ENCODE measurements around the gene AHRR. TPM values are rescaled to one million over a fixed set of nuclear protein-coding genes. Genes with fewer than 3 reads are reported as not detected.
"Not testable (repeated sequence)": the region's sequence is repeated elsewhere in the genome, so short reads cannot be mapped to it uniquely, and the experiment has no call there.

The AHRR gene
- total RNA-seq, 1 donor from 2014 or later: 11.3 TPM

DNA sequence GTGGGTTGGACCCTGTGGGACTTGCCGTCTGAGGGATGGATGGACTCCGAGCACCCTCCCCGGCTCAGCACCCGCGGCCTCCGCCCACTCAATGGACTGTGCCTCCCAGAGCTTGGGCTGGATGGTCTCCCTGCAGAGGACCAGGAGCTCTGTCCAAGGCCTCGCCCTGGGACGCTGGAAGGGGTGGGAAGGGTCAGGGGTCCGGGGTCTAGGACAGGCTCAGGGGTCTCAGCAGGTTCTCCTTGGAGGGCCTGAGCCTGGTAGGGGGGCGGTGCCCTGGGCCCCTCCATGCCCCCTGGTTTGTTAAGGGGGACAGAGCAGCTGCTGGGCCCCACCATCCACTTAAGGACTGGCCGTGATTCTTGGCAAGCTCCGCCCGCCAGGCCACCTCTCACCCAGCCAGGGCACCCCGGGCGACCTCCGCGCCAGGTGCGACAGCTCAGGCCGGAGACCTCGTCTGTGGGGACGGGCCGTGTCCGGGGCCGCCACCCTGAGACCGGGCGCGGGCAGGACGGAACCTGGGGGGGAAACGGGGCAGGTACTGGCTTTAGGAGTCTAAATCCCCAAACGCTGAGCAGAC, 150.7 kb downstream of the AHRR start:
- Histone ChIP-seq H3K27me3 (peaks cover 15% of the 10 kb centered on the region), H3K4me3 (peak overlapping the region; percentile 85), H3K4me1 (peaks cover 18% of the 10 kb centered on the region), H3K36me3 (no peaks in the 10 kb centered on the region), H3K9me3 (no peaks in the 10 kb centered on the region), H3K27ac (peak overlapping the region; percentile 80)
- intact Hi-C loops (cut with DNase I): no loop called here
- peak; percentile 3 for ATAC-seq
- DNase-seq: peak; percentile 72
- TF ChIP-seq, protein P1, sequence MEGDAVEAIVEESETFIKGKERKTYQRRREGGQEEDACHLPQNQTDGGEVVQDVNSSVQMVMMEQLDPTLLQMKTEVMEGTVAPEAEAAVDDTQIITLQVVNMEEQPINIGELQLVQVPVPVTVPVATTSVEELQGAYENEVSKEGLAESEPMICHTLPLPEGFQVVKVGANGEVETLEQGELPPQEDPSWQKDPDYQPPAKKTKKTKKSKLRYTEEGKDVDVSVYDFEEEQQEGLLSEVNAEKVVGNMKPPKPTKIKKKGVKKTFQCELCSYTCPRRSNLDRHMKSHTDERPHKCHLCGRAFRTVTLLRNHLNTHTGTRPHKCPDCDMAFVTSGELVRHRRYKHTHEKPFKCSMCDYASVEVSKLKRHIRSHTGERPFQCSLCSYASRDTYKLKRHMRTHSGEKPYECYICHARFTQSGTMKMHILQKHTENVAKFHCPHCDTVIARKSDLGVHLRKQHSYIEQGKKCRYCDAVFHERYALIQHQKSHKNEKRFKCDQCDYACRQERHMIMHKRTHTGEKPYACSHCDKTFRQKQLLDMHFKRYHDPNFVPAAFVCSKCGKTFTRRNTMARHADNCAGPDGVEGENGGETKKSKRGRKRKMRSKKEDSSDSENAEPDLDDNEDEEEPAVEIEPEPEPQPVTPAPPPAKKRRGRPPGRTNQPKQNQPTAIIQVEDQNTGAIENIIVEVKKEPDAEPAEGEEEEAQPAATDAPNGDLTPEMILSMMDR (IDR thresholded peaks at IDR 0.05): no peak

DNA sequence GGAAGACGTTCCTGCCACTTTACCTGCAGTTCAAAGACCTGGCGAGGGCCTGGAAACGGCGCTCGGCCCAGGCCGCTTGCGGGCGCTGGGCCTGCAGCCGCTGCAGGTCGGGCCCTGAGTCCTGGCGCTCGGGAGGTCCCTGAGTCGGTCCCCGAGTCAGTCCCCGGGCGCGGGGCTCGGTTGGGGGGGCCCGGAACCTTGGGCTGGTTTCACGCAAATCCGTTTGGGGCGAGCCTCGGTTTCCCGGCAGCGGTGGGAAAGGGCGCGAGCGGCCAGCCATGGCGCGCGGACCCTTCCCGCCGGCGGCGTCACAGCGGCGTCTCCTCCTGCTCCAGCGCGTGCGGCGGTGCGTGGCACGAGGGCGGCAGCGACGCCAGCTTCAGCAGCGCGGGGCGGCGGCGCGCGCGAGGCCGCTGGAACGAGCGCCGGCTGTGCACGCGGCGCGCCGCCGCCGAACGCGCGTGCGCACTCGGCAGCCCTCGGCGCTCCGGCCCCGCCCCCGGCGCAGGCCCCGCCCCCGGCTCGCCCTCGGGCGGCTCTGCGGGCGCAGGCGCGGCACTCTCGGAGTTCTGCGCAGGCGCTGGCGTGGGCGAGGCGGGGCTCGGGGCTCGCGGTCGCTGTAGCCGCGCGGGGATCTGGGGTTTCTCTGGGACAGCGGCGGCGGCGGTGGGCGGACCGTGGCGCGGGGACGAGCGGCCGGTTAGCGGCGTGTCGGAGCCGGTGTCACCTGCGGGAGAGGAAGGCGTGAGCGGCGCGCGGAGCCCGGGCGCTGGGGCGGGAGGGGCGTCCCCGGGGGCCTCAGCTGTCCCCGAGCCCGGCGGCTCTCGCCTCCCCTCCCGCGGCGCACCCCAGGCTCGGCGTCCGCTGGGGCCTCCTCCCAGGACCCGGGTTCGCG, 151.4 kb downstream of the AHRR start:
- DNase-seq: peak; percentile 96
- H3K36me3 ChIP-seq: no peaks in the 10 kb centered on the region
- H3K4me1 ChIP-seq: peaks cover 18% of the 10 kb centered on the region
- TF ChIP-seq, protein P1 (IDR thresholded peaks at IDR 0.05): no peak
- H3K9me3 ChIP-seq: no peaks in the 10 kb centered on the region
- intact Hi-C loops (cut with DNase I): no loop called here
- peak overlapping the region; percentile 95 for H3K4me3 ChIP-seq
- ATAC-seq: peak; percentile 91
- H3K27ac ChIP-seq: peak overlapping the region; percentile 80
- H3K27me3 ChIP-seq: peaks cover 16% of the 10 kb centered on the region

DNA sequence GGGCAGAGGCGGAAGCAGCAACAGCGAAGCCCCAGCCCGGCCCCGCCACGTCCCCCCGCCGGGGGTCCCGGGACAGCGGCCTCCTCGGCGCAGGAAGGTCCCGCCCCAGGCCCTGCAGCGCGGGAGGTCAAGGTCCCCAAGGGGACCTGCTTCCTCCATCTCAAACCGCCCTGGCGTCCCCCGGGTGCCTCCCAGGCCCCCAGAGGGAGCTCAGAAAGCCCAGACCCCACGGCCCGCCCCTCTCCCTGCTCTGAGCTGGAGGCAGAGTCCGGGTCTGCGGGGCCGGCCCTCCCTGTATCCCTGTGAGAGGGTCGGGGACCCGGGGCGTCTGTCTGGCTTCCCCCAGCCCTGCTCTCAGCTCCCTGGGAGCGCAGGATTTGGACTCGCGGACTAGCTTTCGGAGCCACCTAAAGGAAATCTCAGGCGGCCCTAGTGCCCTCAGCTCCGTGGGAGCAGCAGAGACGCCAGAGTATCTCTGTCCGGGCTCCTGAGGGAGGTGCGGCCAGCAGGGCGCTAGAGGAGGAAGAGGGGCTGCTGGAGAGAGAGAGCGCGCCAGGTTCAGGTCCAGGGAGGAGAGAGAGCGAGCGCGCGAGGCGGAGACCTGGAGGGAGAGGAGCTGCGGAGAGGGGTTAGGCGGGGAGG, 152.2 kb downstream of the AHRR start:
- TF ChIP-seq, protein P1 (IDR thresholded peaks at IDR 0.05): no peak
- peak overlapping the region; percentile 51 for H3K27ac ChIP-seq
- H3K36me3 ChIP-seq: no peaks in the 10 kb centered on the region
- peak; percentile 3 for ATAC-seq
- no peak for DNase-seq
- peak overlapping the region; percentile 95 for H3K4me3 ChIP-seq
- intact Hi-C loops (cut with DNase I): no loop called here
- H3K27me3 ChIP-seq: peaks cover 16% of the 10 kb centered on the region
- peaks cover 18% of the 10 kb centered on the region for H3K4me1 ChIP-seq
- no peaks in the 10 kb centered on the region for H3K9me3 ChIP-seq

DNA sequence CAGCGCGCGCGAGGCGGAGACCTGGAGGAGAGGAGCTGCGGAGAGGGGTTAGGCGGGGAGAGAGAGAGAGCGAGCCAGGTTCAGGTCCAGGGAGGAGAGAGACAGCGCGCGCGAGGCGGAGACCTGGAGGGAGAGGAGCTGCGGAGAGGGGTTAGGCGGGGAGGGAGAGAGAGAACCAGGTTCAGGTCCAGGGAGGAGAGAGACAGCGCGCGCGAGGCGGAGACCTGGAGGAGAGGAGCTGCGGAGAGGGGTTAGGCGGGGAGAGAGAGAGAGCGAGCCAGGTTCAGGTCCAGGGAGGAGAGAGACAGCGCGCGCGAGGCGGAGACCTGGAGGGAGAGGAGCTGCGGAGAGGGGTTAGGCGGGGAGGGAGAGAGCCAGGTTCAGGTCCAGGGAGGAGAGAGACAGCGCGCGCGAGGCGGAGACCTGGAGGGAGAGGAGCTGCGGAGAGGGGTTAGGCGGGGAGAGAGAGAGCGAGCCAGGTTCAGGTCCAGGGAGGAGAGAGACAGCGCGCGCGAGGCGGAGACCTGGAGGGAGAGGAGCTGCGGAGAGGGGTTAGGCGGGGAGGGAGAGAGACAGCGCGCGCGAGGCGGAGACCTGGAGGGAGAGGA, 152.8 kb downstream of the AHRR start:
- H3K9me3 ChIP-seq; ATAC-seq; intact Hi-C loops (cut with DNase I); H3K36me3 ChIP-seq; H3K27ac ChIP-seq: not testable (repeated sequence)
- peak; percentile 38 for DNase-seq
- peaks cover 19% of the 10 kb centered on the region for H3K27me3 ChIP-seq
- peaks cover 18% of the 10 kb centered on the region for H3K4me1 ChIP-seq
- peak overlapping the region; percentile 95 for H3K4me3 ChIP-seq

DNA sequence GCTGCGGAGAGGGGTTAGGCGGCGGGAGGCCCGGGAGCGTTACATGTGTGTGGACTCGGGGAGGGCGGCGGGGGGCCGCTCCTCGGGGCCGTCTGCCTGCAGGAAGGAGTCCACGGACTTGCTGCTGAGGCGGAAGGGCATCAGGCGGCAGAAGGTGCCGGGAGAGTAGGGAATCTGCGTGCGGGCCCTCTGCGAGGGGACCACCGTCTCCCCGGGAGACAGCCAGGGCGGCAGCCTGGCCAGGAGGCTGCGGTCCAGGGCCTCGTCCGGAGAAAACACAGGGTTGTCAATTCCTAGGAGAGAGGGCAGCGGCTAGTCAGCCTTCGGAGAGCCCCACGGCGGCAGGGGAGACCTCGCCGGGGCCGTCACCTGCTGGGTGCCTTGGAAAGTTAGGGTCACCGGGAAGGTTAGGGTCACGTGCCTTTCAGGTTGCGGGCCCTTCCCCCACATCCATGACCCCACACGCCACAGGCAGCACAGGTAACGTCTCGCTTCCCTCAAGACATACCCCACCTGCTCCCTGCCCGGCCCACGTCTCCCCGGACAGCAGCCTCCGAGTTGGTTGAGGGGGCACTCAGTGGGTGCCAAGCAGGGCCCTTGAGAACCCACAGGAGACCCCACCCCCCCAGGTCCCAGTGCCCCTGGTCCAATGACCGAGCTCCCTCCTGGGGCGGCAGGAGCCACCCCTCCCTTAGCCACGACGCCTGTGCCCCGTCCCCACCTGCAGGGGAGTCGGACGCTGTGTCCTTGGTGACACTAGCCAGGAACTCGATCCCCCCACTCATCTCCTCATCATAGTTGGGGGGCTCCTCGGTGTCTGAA, 153.5 kb downstream of the AHRR start:
- DNase-seq: peak; percentile 68

More for the DNA sequence above, 153.5 kb downstream of the AHRR start:
- H3K27ac ChIP-seq: no peak overlapping the region
- no peak for ATAC-seq
- peaks cover 26% of the 10 kb centered on the region for H3K27me3 ChIP-seq
- no peaks in the 10 kb centered on the region for H3K36me3 ChIP-seq
- intact Hi-C loops (cut with DNase I): no loop called here
- H3K4me3 ChIP-seq: peak overlapping the region; percentile 35
- H3K9me3 ChIP-seq: no peaks in the 10 kb centered on the region
- peaks cover 18% of the 10 kb centered on the region for H3K4me1 ChIP-seq
- TF ChIP-seq, protein P1 (IDR thresholded peaks at IDR 0.05): no peak

Measured in upper lobe of right lung (tissue), 1 donor.